GM12878 (cell line): ENCODE data around the gene PAX9. TPM values are rescaled to one million over a fixed set of nuclear protein-coding genes. Genes with fewer than 3 reads are reported as not detected.

ENCODE experiments used
- ATAC-seq: fragments of 200-7000 bp; cut with Tn5 transposase; 3 replicates; pipeline ENCODE4 v1.9.1; 2020; ENCODE audit warnings: mild to moderate bottlenecking, moderate library complexity
- BruUV-seq: library from RNA; stranded (reverse); fragments of 400-500 nt; replicated peaks from 2 replicates; lab custom pipeline; 2021; lab: Mats Ljungman, UMichigan
- CTCF ChIA-PET: fragments of 300-600 bp; sonication (Branson Sonifier 250); formaldehyde crosslinking; extraction: SDS; loops from one replicate; lab custom pipeline; 2021; ENCODE audit warnings: inconsistent platforms; lab: Yijun Ruan, JAX
- POLR2A ChIA-PET: fragments of 350-600 bp; formaldehyde crosslinking; extraction: SDS; loops from one replicate; lab custom pipeline; 2021; ENCODE audit warnings: inconsistent platforms; lab: Charles Lee
- RAD21 ChIA-PET: fragments of 300-600 bp; sonication (Branson Sonifier 250); formaldehyde crosslinking; loops from one replicate; lab custom pipeline; 2023; ENCODE audit warnings: antibody characterized with exemption; ENCODE audit not compliant: unreplicated experiment; lab: Charles Lee
- SMC1A ChIA-PET: fragments of 300-600 bp; sonication (Branson Sonifier 250); formaldehyde crosslinking; loops from one replicate; lab custom pipeline; 2023; ENCODE audit not compliant: unreplicated experiment, uncharacterized antibody; lab: Charles Lee
- DNase-seq: peaks from one replicate; pipeline ENCODE4 v3.0.0-alpha.2; 2011; ENCODE audit warnings: low read depth, low spot score
- FAIRE-seq: peaks from 3 replicates; lab custom pipeline; 2011; peaks lifted over from hg19 to GRCh38; lab: Jason Lieb, UNC
- H2AFZ ChIP-seq: 2 replicates; pipeline ENCODE4 v1.6.0; 2011; ENCODE audit warnings: low read depth, low read length, control low read depth; ENCODE audit not compliant: control insufficient read depth
- H3K27ac ChIP-seq: 2 replicates; pipeline ENCODE4 v1.5.1; 2011; ENCODE audit warnings: control low read depth; ENCODE audit not compliant: control insufficient read depth, insufficient read depth
- H3K27me3 ChIP-seq, 2 experiments: replicated peaks in 1 of 2; 2 replicates each; pipeline versions ENCODE4 v1.6.0 to v1.6.1; 2011; ENCODE audit warnings: low read length in 1 of 2; ENCODE audit not compliant: control insufficient read depth in 2 of 2, insufficient read depth in 2 of 2
- H3K36me3 ChIP-seq, 2 experiments: 2 replicates each; pipeline ENCODE4 v1.5.1; 2011; ENCODE audit warnings: low read length in 1 of 2; ENCODE audit not compliant: control insufficient read depth in 2 of 2, insufficient read depth in 2 of 2
- H3K4me1 ChIP-seq: 2 replicates; pipeline ENCODE4 v1.6.1; 2011; ENCODE audit warnings: mild to moderate bottlenecking, low read length, moderate library complexity, mixed read lengths; ENCODE audit not compliant: control insufficient read depth, insufficient read depth
- H3K4me2 ChIP-seq: 2 replicates; pipeline ENCODE4 v1.6.0; 2011; ENCODE audit warnings: control low read depth; ENCODE audit not compliant: control insufficient read depth, insufficient read depth
- H3K4me3 ChIP-seq: fragments of 200-600 bp; sonication (generic); 2 replicates; pipeline ENCODE4 v1.5.1; 2016
- H3K79me2 ChIP-seq: 2 replicates; pipeline ENCODE4 v1.6.0; 2011; ENCODE audit warnings: low read length; ENCODE audit not compliant: control insufficient read depth, insufficient read depth
- H3K9ac ChIP-seq: 2 replicates; pipeline ENCODE4 v1.8.0; 2011; ENCODE audit warnings: low read length, control low read depth, mixed read lengths; ENCODE audit not compliant: control insufficient read depth, insufficient read depth
- H3K9me3 ChIP-seq: replicated peaks from 3 replicates; pipeline ENCODE4 v1.5.1; 2011; ENCODE audit warnings: mild to moderate bottlenecking, low read length; ENCODE audit not compliant: control insufficient read depth, insufficient read depth
- H4K20me1 ChIP-seq: 2 replicates; pipeline ENCODE4 v1.6.0; 2011; ENCODE audit not compliant: control insufficient read depth, insufficient read depth
- BRCA1 ChIP-seq: IDR thresholded peaks from 2 replicates; pipeline ENCODE4 v1.6.1; 2011; ENCODE audit warnings: low read depth, low read length, improper control_type of control experiment
- CHD1 ChIP-seq: IDR thresholded peaks from 2 replicates; pipeline ENCODE4 v1.6.1; 2012; ENCODE audit warnings: low read depth, low read length, improper control_type of control experiment
- HDAC6 ChIP-seq: fragments of 200-600 bp; sonication (generic); IDR thresholded peaks from one replicate; pipeline ENCODE4 v1.8.0; 2017; ENCODE audit warnings: antibody characterized with exemption; ENCODE audit not compliant: unreplicated experiment
- IKZF1 ChIP-seq: fragments of 450-650 bp; conservative IDR thresholded peaks from 2 replicates; pipeline ENCODE4 v1.6.1; 2017; ENCODE audit warnings: antibody characterized with exemption, mild to moderate bottlenecking
- MEF2B ChIP-seq: fragments of 450-650 bp; IDR thresholded peaks from 2 replicates; pipeline ENCODE4 v1.6.1; 2018; ENCODE audit warnings: mild to moderate bottlenecking, moderate library complexity; ENCODE audit not compliant: partially characterized antibody, poor library complexity, severe bottlenecking
- MYC ChIP-seq: IDR thresholded peaks from 2 replicates; pipeline ENCODE4 v1.6.1; 2011; ENCODE audit warnings: mild to moderate bottlenecking, low read length, moderate library complexity, inconsistent platforms; ENCODE audit not compliant: insufficient read depth, insufficient replicate concordance, insufficient read length, severe bottlenecking
- NR2F1 ChIP-seq: fragments of 450-650 bp; conservative IDR thresholded peaks from 2 replicates; pipeline ENCODE4 v1.6.1; 2017; ENCODE audit warnings: mild to moderate bottlenecking
- SIX5 ChIP-seq: IDR thresholded peaks from 2 replicates; pipeline ENCODE4 v1.6.1; 2011; ENCODE audit warnings: mild to moderate bottlenecking, low read depth, low read length, moderate library complexity; ENCODE audit not compliant: severe bottlenecking
- SREBF1 ChIP-seq: IDR thresholded peaks from 2 replicates; pipeline ENCODE4 v1.6.1; 2012; ENCODE audit warnings: mild to moderate bottlenecking, low read length
- USF1 ChIP-seq: IDR thresholded peaks from 2 replicates; pipeline ENCODE4 v1.6.1; 2011; ENCODE audit warnings: borderline replicate concordance, low read depth, mild to moderate bottlenecking, moderate library complexity, mixed read lengths, low read length; ENCODE audit not compliant: insufficient read depth; ENCODE audit errors: extremely low read length
- USF2 ChIP-seq: IDR thresholded peaks from 2 replicates; pipeline ENCODE4 v1.6.1; 2011; ENCODE audit warnings: low read depth, low read length, improper control_type of control experiment, borderline replicate concordance
- YY1 ChIP-seq: IDR thresholded peaks from 2 replicates; pipeline ENCODE4 v1.6.1; 2011; ENCODE audit warnings: low read depth, mild to moderate bottlenecking, low read length
- WGBS: methylation state at CpG from one replicate; pipeline ENCODE4 v1.1.6; 2016; ENCODE audit warnings: low lambda C conversion rate; ENCODE audit not compliant: insufficient replicate concordance, insufficient coverage; ENCODE audit errors: missing lambda C conversion rate; 5-methylcytosine and 5-hydroxymethylcytosine counted together
- in situ Hi-C: fragments of 300-500 bp; cut with MboI; formaldehyde crosslinking; loops from 9 replicates; pipeline ENCODE4 v1.14.3; 2018; ENCODE audit warnings: mixed read lengths
- intact Hi-C: fragments of 100-400 bp; cut with micrococcal nuclease; formaldehyde crosslinking; loops from one replicate; pipeline ENCODE4 v1.14.2; 2022; ENCODE audit not compliant: unreplicated experiment
- polyA plus RNA-seq, 11 experiments: library from polyadenylated mRNA; depleted of rRNA in 4 of 11; unstranded in 6 of 11; stranded (reverse) in 5 of 11; fragments of >200 nt; fragmentation: Nextera tagmentation in 4 of 11; fragmentation: Illumina TruSeq in 1 of 11; extraction: Ambion mirVana in 4 of 11; extraction: Trizol in 1 of 11; gene quantifications; 1 replicate in 1 of 11; 2 replicates in 10 of 11; pipeline versions ENCODE4 v1.2.1 to v1.2.3, GENCODE V29; 2011 to 2016; ENCODE audit warnings: inconsistent platforms in 2 of 11, missing spikeins in 2 of 11, low read depth in 1 of 11
- total RNA-seq, 4 experiments: library from RNA; depleted of rRNA in 3 of 4; stranded (reverse); fragments of >200 nt in 3 of 4; fragmentation: Illumina TruSeq in 1 of 4; extraction: Trizol in 1 of 4; gene quantifications; 2 replicates each; pipeline versions ENCODE4 v1.2.1 to v1.2.3, GENCODE V29; 2013 to 2021

Gene PAX9
- total and polyA plus RNA-seq, 10 of the 15 experiments (the other 5 are each of a cell fraction or from before 2014, with no cell fraction given): 0.03 to 8.2 (median 0.09) TPM; not detected in 3

- Histone ChIP-seq H3K4me2 (no peak overlapping the region), H3K4me1 (no peaks in the 10 kb centered on the region), H3K9ac (no peak overlapping the region), H3K27me3 (peaks cover 1 to 7% of the 10 kb centered on the region in 2 experiments; a peak in 3 of 4 replicates), H3K27ac (no peak overlapping the region), H4K20me1 (no peaks in the 10 kb centered on the region), H3K4me3 (no peak overlapping the region), H3K79me2 (no peaks in the 10 kb centered on the region), H3K36me3 (no peaks in the 10 kb centered on the region), H3K9me3 (no peaks in the 10 kb centered on the region; the same call in 2 of the 3 replicates), H2AFZ (no peak overlapping the region)
- ChIA-PET RAD21 (no interaction called here), CTCF (interaction anchor here (0.6 to 2.1 kb wide), 2 partner anchors 159 to 295 kb away, joined by 3 to 11 read pairs; no protein-coding TSS in a partner anchor), SMC1A (interaction anchor here (1.2 kb wide), 1 partner anchor 295 kb away, joined by 3 read pairs; no protein-coding TSS in a partner anchor), POLR2A (no interaction called here)
- in situ Hi-C loops (no loop called here), intact Hi-C loops (no loop called here)
- BruUV-seq: no TSS peak
- TF ChIP-seq USF2 (no peak), IKZF1 (no peak), SIX5 (no peak), BRCA1 (no peak), CHD1 (no peak), MEF2B (no peak), HDAC6 (no peak), USF1 (no peak), NR2F1 (no peak), SREBF1 (no peak), YY1 (no peak), MYC (no peak)
- FAIRE-seq (no peak), DNase-seq (no peak), ATAC-seq (no peak)
- 58% methylated on average over 34 of the region's 34 CpGs for WGBS
These were observed 14.2 kb upstream of the PAX9 start for GRCh38 chr14:36647417-36647823.
